A549 (cell line): ENCODE data around the gene LHFPL5.

Experiments used
- BHLHE40 ChIP-seq: IDR thresholded peaks from 2 replicates; pipeline ENCODE4 v1.6.1; 2012; ENCODE audit warnings: low read depth, low read length, inconsistent platforms
- CBX8 ChIP-seq: fragments of 200-600 bp; sonication (generic); IDR thresholded peaks from 2 replicates; pipeline ENCODE4 v1.6.1; 2016
- CTCF ChIP-seq: fragments of >200 bp; sonication (Bioruptor Twin); formaldehyde crosslinking; IDR thresholded peaks from 3 replicates; pipeline ENCODE4 v1.5.1; 2016
- EP300 ChIP-seq, 2 experiments: fragments of >200 bp; sonication (Bioruptor Twin); formaldehyde crosslinking; IDR thresholded peaks; 2 replicates in 1 of 2; 3 replicates in 1 of 2; pipeline ENCODE4 v1.6.1; 2016 to 2017
- JUNB ChIP-seq: fragments of >200 bp; sonication (Bioruptor Twin); formaldehyde crosslinking; IDR thresholded peaks from 2 replicates; pipeline ENCODE4 v1.6.1; 2016
- NR3C1 ChIP-seq: fragments of >200 bp; sonication (Bioruptor Twin); formaldehyde crosslinking; IDR thresholded peaks from 3 replicates; pipeline ENCODE4 v1.6.1; 2017
- POLR2A ChIP-seq: IDR thresholded peaks from 2 replicates; pipeline ENCODE4 v1.6.1; 2012; ENCODE audit warnings: mild to moderate bottlenecking, low read length
- POLR2AphosphoS2 ChIP-seq: conservative IDR thresholded peaks from 2 replicates; pipeline ENCODE4 v1.6.1; 2012; ENCODE audit warnings: low read length, improper control_type of control experiment, inconsistent platforms
- REST ChIP-seq: fragments of 200-600 bp; sonication (generic); IDR thresholded peaks from 2 replicates; pipeline ENCODE4 v1.6.1; 2016; ENCODE audit warnings: antibody characterized with exemption, mild to moderate bottlenecking, moderate library complexity
- SREBF2 ChIP-seq: fragments of 450-650 bp; IDR thresholded peaks from 2 replicates; pipeline ENCODE4 v1.6.1; 2014; ENCODE audit warnings: mild to moderate bottlenecking, moderate library complexity
- TF ChIP-seq, protein P1 (sequence below): fragments of 450-650 bp; IDR thresholded peaks from 2 replicates; pipeline ENCODE4 v1.6.1; 2014; ENCODE audit warnings: antibody characterized with exemption

GRCh38 chr6:35788423-35788982 lies 16.6 kb upstream of the LHFPL5 start:
- TF ChIP-seq REST (no peak), EP300 (IDR thresholded peaks at IDR 0.05) (no peak), CBX8 (no peak), CTCF (no peak), POLR2A (no peak), SREBF2 (no peak), POLR2AphosphoS2 (no peak), JUNB (no peak), NR3C1 (no peak), BHLHE40 (no peak)
- TF ChIP-seq, protein P1, sequence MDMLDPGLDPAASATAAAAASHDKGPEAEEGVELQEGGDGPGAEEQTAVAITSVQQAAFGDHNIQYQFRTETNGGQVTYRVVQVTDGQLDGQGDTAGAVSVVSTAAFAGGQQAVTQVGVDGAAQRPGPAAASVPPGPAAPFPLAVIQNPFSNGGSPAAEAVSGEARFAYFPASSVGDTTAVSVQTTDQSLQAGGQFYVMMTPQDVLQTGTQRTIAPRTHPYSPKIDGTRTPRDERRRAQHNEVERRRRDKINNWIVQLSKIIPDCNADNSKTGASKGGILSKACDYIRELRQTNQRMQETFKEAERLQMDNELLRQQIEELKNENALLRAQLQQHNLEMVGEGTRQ = no peak
